HG02938 (cell line): Measurements from ENCODE around the gene RPL36AL.
"Not testable (repeated sequence)": the region's sequence is repeated elsewhere in the genome, so short reads cannot be mapped to it uniquely, and the experiment has no call there.

Experiments used
- ATAC-seq: cut with Tn5 transposase; IDR thresholded peaks from one replicate; pipeline ENCODE4 v1.9.1; 2021; ENCODE audit warnings: mild to moderate bottlenecking, moderate library complexity; ENCODE audit not compliant: unreplicated experiment

RPL36AL gene

DNA sequence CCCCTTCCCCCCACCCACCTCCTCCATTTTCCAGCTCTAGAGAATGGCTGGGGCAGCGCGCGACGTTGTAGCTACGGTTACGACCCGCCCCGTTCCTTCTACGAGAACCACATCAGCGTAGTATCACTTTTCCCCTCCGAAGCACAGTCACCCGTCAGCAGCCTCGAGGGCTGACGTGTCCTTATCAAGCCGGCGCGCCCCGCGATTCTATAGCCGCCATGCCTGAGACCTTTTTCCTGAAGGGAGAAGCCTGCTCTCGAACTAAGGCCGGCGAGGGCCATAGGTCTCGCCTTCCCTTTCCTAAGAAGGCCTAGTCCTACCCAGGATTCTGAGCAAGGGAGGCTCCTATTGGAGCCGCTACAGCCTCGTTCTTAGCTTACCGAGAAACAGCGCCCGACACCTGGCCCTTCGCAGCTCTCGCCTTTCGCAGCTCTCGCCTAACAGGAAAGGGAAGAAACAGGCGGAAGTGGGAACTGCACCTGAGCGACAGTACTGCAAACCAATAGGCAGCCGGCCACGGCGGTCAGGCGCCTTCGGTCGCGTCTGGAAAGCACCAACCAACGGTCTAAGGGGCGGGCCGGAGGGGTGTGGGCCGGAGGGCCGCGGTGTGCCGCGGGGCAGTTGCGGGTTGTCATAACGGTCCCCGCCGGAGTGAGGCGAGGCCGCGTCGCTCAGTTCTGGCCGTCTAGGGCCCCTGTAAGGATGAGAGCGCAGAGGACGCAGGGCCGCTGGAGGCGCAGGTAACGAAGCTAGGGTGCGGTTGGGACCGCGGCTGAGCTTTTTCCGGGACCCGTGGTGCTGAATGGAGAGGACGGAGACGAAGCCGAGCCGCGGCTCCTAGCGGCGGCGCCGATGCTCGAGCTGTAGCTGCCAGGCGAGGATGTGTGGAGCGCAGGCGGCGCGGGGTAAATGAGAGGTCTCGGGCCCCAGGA lies at the start of gene RPL36AL, which contains the start of gene MGAT2:
TSS of gene RPL36AL (minus strand) at position 445 of the 932 bp plus-strand sequence. CDS start 1,522 bp downstream, outside the sequence.
TSS of gene MGAT2 (plus strand) at position 618 of the 932 bp plus-strand sequence. CDS start 470 bp downstream, outside the sequence.
- peak; percentile 94 for ATAC-seq

DNA sequence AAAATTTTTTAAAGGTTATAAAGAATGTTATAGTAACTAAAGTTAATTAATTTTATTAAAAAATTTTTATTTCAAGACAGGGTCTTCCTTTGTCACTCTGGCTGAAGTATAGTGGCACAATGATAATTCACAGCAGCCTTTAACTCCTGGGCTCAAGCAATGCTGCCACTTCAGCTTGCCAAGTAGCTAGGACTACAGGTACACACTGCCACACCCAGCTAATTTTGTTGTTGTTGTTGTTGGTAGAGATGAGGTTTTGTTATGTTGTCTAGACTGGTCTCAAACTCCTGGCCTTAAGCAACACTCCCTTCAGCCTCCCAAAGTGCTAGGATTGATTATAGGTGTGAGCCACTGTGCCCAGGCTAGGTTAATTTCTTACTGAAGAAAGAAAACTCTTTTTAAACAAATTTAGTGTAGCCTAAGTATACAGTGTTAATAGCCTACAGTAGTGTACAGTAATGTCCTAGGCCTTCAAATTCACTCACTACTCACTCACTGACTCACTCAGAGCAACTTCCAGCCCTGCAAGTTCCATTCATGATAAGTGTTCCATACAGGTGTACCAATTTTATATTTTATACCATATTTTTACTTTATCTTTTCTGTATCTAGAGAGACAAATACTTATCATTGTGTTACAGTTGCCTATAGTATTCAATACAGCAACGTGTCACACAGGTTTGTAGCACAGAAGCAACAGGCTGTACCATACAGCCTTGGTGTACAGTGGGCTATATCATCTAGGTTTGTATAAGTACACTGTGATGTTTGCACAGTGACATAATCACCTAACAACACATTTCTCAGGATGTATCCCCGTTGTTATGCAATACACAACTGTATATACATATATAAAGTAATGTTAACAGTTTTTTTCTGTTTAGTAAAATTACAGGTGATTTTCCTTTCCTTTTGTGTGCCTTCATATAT lies 39.4 kb upstream of the RPL36AL start:
- no peak for ATAC-seq

DNA sequence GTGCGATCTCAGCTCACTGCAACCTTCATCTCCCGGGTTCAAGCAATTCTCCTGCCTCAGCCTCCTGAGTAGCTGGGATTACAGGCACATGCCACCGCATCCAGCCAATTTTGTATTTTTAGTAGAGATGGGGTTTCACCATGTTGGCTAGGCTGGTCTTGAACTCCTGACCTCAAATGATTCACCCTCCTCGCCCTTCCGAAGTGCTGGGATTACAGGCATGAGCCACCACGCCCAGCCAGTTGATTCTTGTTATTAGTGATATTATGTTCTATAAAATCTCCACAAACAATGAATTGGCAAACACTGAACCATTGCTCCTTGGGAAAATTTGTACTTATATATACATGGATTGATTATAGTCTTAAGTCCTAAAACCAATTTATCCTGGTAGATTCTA lies 37.1 kb upstream of the RPL36AL start:
- ATAC-seq, result not testable (repeated sequence)

DNA sequence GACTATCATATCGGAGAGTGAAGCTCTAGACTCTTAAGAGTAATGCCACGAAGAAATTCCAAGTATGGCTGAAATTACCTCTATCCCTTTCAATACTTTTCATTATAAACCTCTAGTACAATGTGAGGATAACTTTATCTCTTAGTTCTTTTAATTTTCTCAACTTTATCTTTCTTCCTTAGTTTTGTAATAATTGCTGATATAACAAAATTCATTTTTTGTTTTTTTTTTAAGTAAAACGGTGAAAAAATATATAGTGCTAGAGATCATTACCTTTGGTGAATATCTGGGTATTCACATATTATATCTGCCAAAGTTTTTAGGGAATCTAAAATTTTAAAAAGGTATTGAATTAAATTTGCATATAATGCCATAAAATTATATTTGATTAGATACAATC lies 34.1 kb upstream of the RPL36AL start:
- ATAC-seq, result no peak

DNA sequence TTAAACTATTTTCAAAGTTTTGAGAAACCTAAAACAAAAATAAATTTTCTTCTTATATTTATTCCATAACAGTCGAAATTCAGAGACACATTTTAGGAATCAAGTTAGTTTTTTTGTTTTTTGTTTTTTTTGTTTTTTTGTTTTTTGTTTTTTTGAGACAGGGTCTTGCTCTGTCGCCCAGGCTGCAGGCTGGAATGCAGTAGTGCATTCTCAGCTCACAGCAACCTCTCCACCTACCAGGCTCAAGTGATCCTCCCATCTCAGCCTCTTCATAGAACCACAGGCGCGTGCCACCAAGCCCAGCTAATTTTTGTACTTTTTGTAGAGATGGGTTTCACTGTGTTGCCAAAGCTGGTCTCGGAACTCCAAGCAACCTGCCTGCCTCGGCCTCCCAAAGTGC lies 33.1 kb upstream of the RPL36AL start:
- no peak for ATAC-seq

DNA sequence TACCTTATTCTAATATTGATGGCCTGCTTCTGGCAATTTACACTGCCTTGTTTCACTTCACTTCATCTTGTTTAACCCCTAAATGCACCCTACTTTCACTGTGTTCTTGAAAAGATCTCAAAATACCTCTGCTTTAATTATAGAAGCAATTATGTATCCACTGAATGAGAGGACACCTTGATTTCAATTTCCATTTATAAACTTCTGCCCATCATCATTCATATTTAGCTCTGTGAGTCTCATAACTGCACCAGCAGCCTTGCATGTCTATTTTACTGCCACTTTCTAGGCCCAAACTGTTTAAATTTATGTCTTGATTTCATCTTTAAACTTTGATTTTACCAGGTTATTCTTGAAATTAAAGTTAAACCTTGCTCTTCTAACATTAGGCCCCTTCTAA lies 21.7 kb upstream of the RPL36AL start:
- no peak for ATAC-seq

DNA sequence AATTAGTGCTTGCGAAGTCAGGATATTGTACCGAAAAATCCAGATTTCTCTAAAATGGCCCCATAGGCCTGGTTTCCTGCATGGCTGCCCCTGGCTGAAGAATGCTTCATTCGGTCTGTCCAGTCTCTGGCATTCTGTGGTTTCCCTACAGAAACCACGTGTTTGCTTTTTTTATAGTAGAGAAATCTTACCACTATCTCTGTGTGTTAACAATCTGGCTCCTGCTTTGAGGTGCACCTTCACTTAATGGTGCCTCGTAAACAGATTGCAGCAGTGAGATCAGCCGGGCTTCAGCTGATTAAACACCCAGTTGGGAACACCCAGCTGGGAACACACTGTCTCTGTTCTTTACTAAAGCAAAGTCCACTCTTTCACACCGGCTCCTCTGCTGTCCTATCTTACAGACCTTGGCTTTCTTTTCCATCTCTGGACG lies 21.3 kb upstream of the RPL36AL start:
- no peak for ATAC-seq

GRCh38 chr14:49640540-49641417 lies 20.4 kb upstream of the RPL36AL start:
- no peak for ATAC-seq

- no peak for ATAC-seq
These were observed 17.2 kb upstream of the RPL36AL start for GRCh38 chr14:49637534-49638078.

DNA sequence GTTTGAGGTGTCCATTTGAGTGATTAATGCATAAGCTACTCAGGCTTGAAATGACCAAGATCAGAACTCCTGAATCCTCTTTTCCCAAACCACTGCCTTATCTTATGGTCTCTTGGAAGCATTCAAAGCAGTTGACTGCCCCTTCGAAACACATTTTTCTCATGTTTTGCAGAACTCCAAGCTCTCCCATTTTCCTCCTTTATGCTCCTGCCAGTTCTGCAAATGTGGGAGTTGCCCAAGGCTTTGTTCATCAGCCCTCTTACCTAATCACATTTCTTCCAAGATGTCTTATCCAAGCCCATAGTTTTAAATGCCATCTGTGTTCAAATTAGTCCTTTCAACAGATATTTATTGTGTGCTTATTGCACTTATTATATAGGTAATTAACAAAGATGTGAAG lies 16.4 kb upstream of the RPL36AL start:
- ATAC-seq, result no peak

GRCh38 chr14:49634547-49635334 lies 14.3 kb upstream of the RPL36AL start, which contains the start of gene DNAAF2:
Gene DNAAF2 (minus strand): TSS chr14:49635244. CDS start chr14:49635149, 95 bp downstream.
- ATAC-seq, result peak; percentile 28

GRCh38 chr14:49633640-49634546 lies 13.5 kb upstream of the RPL36AL start:
- peak; percentile 69 for ATAC-seq

DNA sequence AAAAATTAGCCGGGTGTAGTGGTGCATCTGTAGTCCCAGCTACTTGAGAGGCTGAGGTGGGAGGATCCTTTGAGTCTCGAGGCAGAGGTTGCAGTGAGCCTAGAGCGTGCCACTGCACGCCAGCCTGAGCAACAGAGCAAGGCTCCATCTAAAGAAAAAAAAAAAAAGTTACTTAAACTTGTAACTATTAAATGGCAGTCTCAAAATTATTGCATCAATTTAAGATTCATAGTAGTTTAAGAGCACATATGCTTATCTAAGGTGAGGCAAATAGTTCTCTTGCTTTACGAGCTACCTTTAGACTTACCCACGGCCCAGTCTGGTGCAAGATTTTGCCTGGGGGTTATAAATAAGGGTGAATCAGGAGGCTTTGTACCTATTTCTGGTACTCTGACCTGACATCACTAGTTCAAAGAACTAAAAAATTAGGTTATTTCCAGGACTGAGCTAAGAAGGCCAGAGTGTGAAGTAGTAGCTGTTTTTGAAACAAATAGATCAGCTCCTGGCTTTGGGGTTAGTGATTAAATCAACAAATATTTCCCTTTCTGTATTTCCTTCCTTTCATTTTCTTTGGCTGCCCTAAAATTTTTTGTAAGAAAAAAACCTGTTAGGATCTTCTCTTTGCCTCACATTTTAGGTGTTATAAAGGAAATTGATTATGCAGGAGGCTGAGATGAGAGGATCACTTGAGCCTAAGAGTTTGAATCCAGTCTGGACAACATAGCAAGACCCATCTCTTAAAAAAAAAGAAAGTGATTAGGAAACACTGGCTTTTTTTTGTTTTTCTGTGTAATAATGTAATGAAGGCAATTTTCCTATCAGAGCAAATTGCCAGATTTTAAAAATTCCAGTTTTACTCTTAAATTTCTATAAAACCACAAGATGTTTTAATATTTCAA lies 3.8 kb upstream of the RPL36AL start:
- no peak for ATAC-seq

DNA sequence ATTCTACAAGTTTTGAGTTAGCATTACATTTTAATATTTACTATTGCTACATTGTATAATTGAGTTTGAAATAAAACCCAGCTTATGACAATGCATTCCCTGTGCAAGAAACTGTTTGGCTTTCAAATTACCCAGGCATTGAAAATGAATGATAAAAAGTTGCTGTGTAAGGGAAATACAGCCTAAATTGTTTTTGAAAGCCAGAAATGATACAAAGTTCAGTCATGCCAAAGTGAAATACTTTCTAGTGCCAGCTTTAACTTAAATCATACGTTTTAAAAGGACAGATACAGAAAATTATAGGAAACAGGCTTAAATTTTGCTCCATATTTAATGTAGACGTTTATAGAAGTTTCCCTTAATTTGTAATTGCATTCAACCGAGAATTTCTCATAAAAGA lies 3.0 kb upstream of the RPL36AL start:
- no peak for ATAC-seq

DNA sequence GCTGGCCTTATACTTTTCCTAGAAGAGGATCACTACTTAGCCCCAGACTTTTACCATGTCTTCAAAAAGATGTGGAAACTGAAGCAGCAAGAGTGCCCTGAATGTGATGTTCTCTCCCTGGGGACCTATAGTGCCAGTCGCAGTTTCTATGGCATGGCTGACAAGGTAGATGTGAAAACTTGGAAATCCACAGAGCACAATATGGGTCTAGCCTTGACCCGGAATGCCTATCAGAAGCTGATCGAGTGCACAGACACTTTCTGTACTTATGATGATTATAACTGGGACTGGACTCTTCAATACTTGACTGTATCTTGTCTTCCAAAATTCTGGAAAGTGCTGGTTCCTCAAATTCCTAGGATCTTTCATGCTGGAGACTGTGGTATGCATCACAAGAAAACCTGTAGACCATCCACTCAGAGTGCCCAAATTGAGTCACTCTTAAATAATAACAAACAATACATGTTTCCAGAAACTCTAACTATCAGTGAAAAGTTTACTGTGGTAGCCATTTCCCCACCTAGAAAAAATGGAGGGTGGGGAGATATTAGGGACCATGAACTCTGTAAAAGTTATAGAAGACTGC lies 1.7 kb upstream of the RPL36AL start:
- no peak for ATAC-seq

- peak; percentile 27 for ATAC-seq
These were observed 872 bp upstream of the RPL36AL start for GRCh38 chr14:49621114-49621881.
